HEK293 (cell line): ENCODE results near the gene RHOD.

Experiments used
- CTCF ChIA-PET: fragments of 350-600 bp; formaldehyde crosslinking; extraction: SDS; loops from one replicate; lab custom pipeline; 2021; ENCODE audit warnings: antibody characterized with exemption; lab: Yijun Ruan, JAX
- POLR2A ChIA-PET: fragments of 300-600 bp; formaldehyde crosslinking; extraction: SDS; loops from one replicate; lab custom pipeline; 2020; ENCODE audit warnings: antibody characterized with exemption, inconsistent platforms; lab: Yijun Ruan, JAX
- H3K27ac ChIP-seq: fragments of 200-500 bp; sonication (Bioruptor generic); 2 replicates; pipeline ENCODE4 v1.5.1; 2014; ENCODE audit warnings: low read depth, low read length, control low read depth, inconsistent platforms; ENCODE audit errors: extremely low read depth
- H3K36me3 ChIP-seq, 2 experiments: fragments of 200-500 bp in 1 of 2; sonication (Bioruptor generic) in 1 of 2; 1 replicate in 1 of 2; 2 replicates in 1 of 2; pipeline ENCODE4 v1.5.1; 2014 to 2017; ENCODE audit warnings: inconsistent platforms in 2 of 2, low read length in 2 of 2; ENCODE audit not compliant: control insufficient read depth in 2 of 2, insufficient read depth in 1 of 2
- H3K4me1 ChIP-seq: fragments of 200-500 bp; sonication (Bioruptor generic); 2 replicates; pipeline ENCODE4 v1.5.1; 2014; ENCODE audit warnings: mild to moderate bottlenecking, low read length, inconsistent platforms; ENCODE audit not compliant: control insufficient read depth, insufficient read depth
- H3K4me3 ChIP-seq: 2 replicates; pipeline ENCODE4 v1.5.1; 2011; ENCODE audit warnings: low read depth, mild to moderate bottlenecking, control low read depth, low read length, moderate library complexity
- H3K9me3 ChIP-seq: fragments of 200-500 bp; sonication (Bioruptor generic); 2 replicates; pipeline ENCODE4 v1.5.1; 2014; ENCODE audit warnings: low read depth, low read length, inconsistent platforms; ENCODE audit not compliant: control insufficient read depth, insufficient read depth
- MYNN ChIP-seq: fragments of 450-650 bp; formaldehyde crosslinking; IDR thresholded peaks from 2 replicates; pipeline ENCODE4 v1.5.1; 2016; ENCODE audit warnings: missing biosample characterization, missing genetic modification characterization, borderline replicate concordance
- PRDM1 ChIP-seq: fragments of 450-650 bp; formaldehyde crosslinking; IDR thresholded peaks from 2 replicates; pipeline ENCODE4; 2016; ENCODE audit warnings: missing biosample characterization, missing genetic modification characterization
- ZNF19 ChIP-seq: fragments of 450-650 bp; formaldehyde crosslinking; IDR thresholded peaks from 2 replicates; pipeline ENCODE4; 2016; ENCODE audit warnings: missing biosample characterization, missing genetic modification characterization, low read depth
- ZNF292 ChIP-seq: fragments of 450-650 bp; formaldehyde crosslinking; IDR thresholded peaks from 2 replicates; pipeline ENCODE4 v1.5.1; 2016; ENCODE audit warnings: low read depth, missing biosample characterization, missing genetic modification characterization, borderline replicate concordance
- ZNF335 ChIP-seq: fragments of 450-650 bp; formaldehyde crosslinking; conservative IDR thresholded peaks from 2 replicates; pipeline ENCODE4 v1.5.1; 2016; ENCODE audit warnings: missing biosample characterization, missing genetic modification characterization
- ZNF626 ChIP-seq: fragments of 450-650 bp; sonication (Bioruptor Pico); formaldehyde crosslinking; IDR thresholded peaks from 2 replicates; pipeline ENCODE4 v1.5.1; 2018; ENCODE audit warnings: missing biosample characterization, missing genetic modification characterization, inconsistent platforms
- ZNF791 ChIP-seq: fragments of 450-650 bp; formaldehyde crosslinking; IDR thresholded peaks from 2 replicates; pipeline ENCODE4 v1.5.1; 2016; ENCODE audit warnings: missing biosample characterization, missing genetic modification characterization
- TF ChIP-seq, protein P1 (sequence below): fragments of 450-650 bp; formaldehyde crosslinking; IDR thresholded peaks from 2 replicates; pipeline ENCODE4 v1.5.1; 2016; ENCODE audit warnings: missing biosample characterization, missing genetic modification characterization
- TF ChIP-seq, protein P2 (sequence below): fragments of 450-650 bp; IDR thresholded peaks from 2 replicates; pipeline ENCODE4 v1.5.1; 2018; ENCODE audit warnings: missing biosample characterization, missing genetic modification characterization
- TF ChIP-seq, protein P3 (sequence below): fragments of 450-650 bp; formaldehyde crosslinking; optimal IDR thresholded peaks from 2 replicates; pipeline ENCODE3; 2016; ENCODE audit warnings: missing biosample characterization, mild to moderate bottlenecking, missing genetic modification characterization
- TF ChIP-seq, protein P4 (sequence below): fragments of 450-650 bp; formaldehyde crosslinking; IDR thresholded peaks from 2 replicates; pipeline ENCODE4 v1.5.1; 2017; ENCODE audit warnings: missing biosample characterization, missing genetic modification characterization

RHOD gene

DNA sequence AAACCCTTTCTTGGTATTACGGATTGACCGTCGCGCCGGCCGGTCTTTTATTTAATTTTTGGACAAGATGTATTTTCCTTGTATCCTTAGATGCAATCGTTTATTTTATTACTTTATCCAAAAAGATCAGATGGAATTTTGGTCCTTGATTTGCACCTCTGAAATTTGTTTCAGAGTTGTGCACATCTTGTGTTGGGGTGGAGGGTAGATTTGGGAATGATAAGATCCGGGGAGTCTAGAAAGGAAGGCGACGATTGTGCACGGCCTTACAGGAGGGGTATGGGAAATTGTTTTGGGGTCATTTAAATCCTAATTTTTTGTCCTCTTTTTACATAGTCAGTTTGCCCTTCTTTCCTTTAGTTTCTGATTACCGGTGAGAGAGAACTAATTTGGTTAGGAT lies 63.8 kb downstream of the RHOD start:
- H3K4me1 ChIP-seq: no peaks in the 10 kb centered on the region; the same call in 1 of the 2 replicates
- H3K4me3 ChIP-seq: peak overlapping the region; percentile 87
- ChIA-PET POLR2A (interaction anchor here (0.6 to 2.2 kb wide), 3 partner anchors 29 to 352 kb away, joined by 3 to 19 read pairs (median 5); no protein-coding TSS in a partner anchor), CTCF (interaction anchor here (0.6 kb wide), 1 partner anchor 39 kb away, joined by 3 read pairs; no protein-coding TSS in a partner anchor)
- peak overlapping the region; percentile 97; the same call in 1 of the 2 replicates for H3K27ac ChIP-seq
- no peak for TF ChIP-seq ZNF292
- TF ChIP-seq, protein P1, sequence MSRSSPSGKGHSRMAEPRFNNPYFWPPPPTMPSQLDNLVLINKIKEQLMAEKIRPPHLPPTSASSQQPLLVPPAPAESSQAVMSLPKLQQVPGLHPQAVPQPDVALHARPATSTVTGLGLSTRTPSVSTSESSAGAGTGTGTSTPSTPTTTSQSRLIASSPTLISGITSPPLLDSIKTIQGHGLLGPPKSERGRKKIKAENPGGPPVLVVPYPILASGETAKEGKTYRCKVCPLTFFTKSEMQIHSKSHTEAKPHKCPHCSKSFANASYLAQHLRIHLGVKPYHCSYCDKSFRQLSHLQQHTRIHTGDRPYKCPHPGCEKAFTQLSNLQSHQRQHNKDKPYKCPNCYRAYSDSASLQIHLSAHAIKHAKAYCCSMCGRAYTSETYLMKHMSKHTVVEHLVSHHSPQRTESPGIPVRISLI (tag by site-specific recombination): no peak
- peak; percentile 41 for TF ChIP-seq ZNF335
- no peak for TF ChIP-seq ZNF19 (tag by site-specific recombination)
- TF ChIP-seq MYNN (tag by site-specific recombination): 0 out of 2 replicates have a peak, but pooled peaks have one; percentile 70
- no peak for TF ChIP-seq ZNF626 (tag by site-specific recombination)
- no peak for TF ChIP-seq ZNF791
- H3K9me3 ChIP-seq: no peaks in the 10 kb centered on the region
- H3K36me3 ChIP-seq: peaks cover 7 to 9% of the 10 kb centered on the region in 2 experiments; a peak in 2 of 3 replicates

DNA sequence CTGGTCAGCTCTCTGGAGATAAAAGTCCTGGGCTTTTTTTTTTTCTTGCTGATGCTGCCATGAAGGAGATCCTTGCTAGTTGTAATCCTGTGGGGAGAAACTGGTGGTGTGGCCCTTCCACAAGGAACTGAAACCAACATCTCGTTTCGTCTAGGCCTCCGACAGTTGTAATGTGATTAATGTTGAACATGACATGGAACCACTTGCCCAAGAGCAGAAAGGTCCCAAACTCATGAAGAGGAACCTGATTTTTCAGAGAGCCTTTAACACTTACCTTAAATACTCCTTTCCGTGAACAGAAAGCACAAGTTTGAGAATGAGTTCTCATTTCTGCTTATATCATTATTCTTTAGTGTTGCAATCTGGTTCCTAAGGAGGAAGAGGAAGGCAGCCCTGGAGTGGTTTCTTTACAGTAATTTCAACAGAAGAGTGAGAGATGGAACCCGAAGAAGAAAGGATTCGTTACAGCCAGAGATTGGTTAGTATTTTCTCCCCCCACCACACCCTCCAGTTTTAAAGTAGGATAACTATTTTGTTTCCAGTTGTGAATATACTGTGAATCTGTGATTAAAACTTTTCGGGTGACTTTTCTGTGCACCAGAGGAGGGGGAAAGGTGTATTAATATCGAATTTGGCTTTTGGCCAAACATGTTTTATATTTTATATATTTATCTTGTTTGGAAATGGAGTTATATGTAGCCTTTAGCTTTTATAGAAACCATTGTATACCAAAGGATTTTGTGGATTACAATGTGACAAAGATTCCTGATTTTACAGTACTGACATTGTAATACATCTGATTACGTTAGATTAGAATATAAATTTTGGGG lies 64.4 kb downstream of the RHOD start:
- no peaks in the 10 kb centered on the region; the same call in 1 of the 2 replicates for H3K4me1 ChIP-seq
- H3K27ac ChIP-seq: peak overlapping the region; percentile 14; the same call in 1 of the 2 replicates
- H3K4me3 ChIP-seq: peak overlapping the region; percentile 87
- H3K36me3 ChIP-seq: peaks cover 7 to 10% of the 10 kb centered on the region in 2 experiments; a peak in 2 of 3 replicates
- no peaks in the 10 kb centered on the region for H3K9me3 ChIP-seq
- CTCF ChIA-PET: interaction anchor here (0.8 to 1.2 kb wide), 2 partner anchors 44 to 49 kb away, joined by 3 read pairs; no protein-coding TSS in a partner anchor
- POLR2A ChIA-PET: interaction anchor here (0.6 kb wide), 1 partner anchor 351 kb away, joined by 3 read pairs; no protein-coding TSS in a partner anchor
- peak; percentile 63; the same call in 1 of the 2 replicates for TF ChIP-seq PRDM1 (tag by site-specific recombination)
- TF ChIP-seq, protein P2, sequence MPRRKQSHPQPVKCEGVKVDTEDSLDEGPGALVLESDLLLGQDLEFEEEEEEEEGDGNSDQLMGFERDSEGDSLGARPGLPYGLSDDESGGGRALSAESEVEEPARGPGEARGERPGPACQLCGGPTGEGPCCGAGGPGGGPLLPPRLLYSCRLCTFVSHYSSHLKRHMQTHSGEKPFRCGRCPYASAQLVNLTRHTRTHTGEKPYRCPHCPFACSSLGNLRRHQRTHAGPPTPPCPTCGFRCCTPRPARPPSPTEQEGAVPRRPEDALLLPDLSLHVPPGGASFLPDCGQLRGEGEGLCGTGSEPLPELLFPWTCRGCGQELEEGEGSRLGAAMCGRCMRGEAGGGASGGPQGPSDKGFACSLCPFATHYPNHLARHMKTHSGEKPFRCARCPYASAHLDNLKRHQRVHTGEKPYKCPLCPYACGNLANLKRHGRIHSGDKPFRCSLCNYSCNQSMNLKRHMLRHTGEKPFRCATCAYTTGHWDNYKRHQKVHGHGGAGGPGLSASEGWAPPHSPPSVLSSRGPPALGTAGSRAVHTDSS (tag by site-specific recombination): peak; percentile 79
- 0 out of 2 replicates have a peak, but pooled peaks have one; percentile 4 for TF ChIP-seq MYNN (tag by site-specific recombination)
- TF ChIP-seq, protein P3, sequence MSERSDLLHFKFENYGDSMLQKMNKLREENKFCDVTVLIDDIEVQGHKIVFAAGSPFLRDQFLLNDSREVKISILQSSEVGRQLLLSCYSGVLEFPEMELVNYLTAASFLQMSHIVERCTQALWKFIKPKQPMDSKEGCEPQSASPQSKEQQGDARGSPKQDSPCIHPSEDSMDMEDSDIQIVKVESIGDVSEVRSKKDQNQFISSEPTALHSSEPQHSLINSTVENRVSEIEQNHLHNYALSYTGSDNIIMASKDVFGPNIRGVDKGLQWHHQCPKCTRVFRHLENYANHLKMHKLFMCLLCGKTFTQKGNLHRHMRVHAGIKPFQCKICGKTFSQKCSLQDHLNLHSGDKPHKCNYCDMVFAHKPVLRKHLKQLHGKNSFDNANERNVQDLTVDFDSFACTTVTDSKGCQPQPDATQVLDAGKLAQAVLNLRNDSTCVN: no peak
- TF ChIP-seq, protein P4, sequence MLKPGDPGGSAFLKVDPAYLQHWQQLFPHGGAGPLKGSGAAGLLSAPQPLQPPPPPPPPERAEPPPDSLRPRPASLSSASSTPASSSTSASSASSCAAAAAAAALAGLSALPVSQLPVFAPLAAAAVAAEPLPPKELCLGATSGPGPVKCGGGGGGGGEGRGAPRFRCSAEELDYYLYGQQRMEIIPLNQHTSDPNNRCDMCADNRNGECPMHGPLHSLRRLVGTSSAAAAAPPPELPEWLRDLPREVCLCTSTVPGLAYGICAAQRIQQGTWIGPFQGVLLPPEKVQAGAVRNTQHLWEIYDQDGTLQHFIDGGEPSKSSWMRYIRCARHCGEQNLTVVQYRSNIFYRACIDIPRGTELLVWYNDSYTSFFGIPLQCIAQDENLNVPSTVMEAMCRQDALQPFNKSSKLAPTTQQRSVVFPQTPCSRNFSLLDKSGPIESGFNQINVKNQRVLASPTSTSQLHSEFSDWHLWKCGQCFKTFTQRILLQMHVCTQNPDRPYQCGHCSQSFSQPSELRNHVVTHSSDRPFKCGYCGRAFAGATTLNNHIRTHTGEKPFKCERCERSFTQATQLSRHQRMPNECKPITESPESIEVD (tag by site-specific recombination): peak; percentile 21; the same call in 1 of the 2 replicates
